ENCODE data around the gene ATOH7.

The ATOH7 gene

GRCh38 chr10:68233046-68233445 lies 1.1 kb upstream of the ATOH7 start:
- no peak overlapping the region for H3K4me3 ChIP-seq (ENCODE audit: low read depth in 1 of 2, low read length in 2 of 2)
- no peaks in the 10 kb centered on the region for H3K9me3 ChIP-seq (ENCODE audit: control insufficient read depth in 1 of 2, low read length in 2 of 2)
- no peaks in the 10 kb centered on the region for H3K4me1 ChIP-seq (ENCODE audit: control insufficient read depth in 1 of 2, insufficient read depth in 2 of 2, low read length in 2 of 2)
- H3K27me3 ChIP-seq (ENCODE audit: low read depth, low read length) = no peaks in the 10 kb centered on the region
- H3K27ac ChIP-seq (ENCODE audit: low read length) = no peak overlapping the region
- H3K36me3 ChIP-seq (ENCODE audit: control insufficient read depth in 1 of 2, insufficient read depth in 2 of 2, low read length in 2 of 2) = no peaks in the 10 kb centered on the region

GRCh38 chr10:68231106-68231816 lies 652 bp downstream of the ATOH7 start:
- Histone ChIP-seq H3K4me3 (ENCODE audit: low read depth in 1 of 2, low read length in 2 of 2) (peak overlapping the region; percentile 50 to 77), H3K4me1 (ENCODE audit: control insufficient read depth in 1 of 2, insufficient read depth in 2 of 2, low read length in 2 of 2) (no peaks in the 10 kb centered on the region), H3K9me3 (ENCODE audit: control insufficient read depth in 1 of 2, low read length in 2 of 2) (no peaks in the 10 kb centered on the region), H3K27ac (ENCODE audit: low read length) (peak overlapping the region; percentile 25), H3K36me3 (ENCODE audit: control insufficient read depth in 1 of 2, insufficient read depth in 2 of 2, low read length in 2 of 2) (no peaks in the 10 kb centered on the region), H3K27me3 (ENCODE audit: low read depth, low read length) (no peaks in the 10 kb centered on the region)

- Histone ChIP-seq H3K36me3 (ENCODE audit: control insufficient read depth in 1 of 2, insufficient read depth in 2 of 2, low read length in 2 of 2) (no peaks in the 10 kb centered on the region), H3K9me3 (ENCODE audit: control insufficient read depth in 1 of 2, low read length in 2 of 2) (no peaks in the 10 kb centered on the region), H3K4me3 (ENCODE audit: low read depth in 1 of 2, low read length in 2 of 2) (no peak overlapping the region), H3K4me1 (ENCODE audit: control insufficient read depth in 1 of 2, insufficient read depth in 2 of 2, low read length in 2 of 2) (no peaks in the 10 kb centered on the region), H3K27me3 (ENCODE audit: low read depth, low read length) (no peaks in the 10 kb centered on the region), H3K27ac (ENCODE audit: low read length) (no peak overlapping the region)
Measured at GRCh38 chr10:68230268-68230667, 1.6 kb downstream of the ATOH7 start.

DNA sequence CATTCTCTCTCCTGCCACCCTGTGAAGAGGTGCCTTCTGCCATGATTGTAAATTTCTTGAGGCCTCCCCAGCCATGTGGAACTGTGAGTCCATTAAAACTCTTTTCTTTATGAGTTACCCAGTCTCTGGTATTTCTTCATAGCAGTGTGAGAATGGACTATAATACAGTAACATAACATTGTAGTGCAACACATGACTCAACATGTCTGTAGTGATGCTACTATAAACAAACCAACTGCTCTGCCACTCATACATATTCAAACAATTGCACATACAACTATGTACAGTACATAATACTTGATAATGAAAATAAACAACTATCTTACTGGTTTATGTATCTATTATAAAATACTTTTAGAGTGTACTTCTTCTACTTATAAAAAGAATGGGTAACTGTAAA lies 7.1 kb downstream of the ATOH7 start:
- Histone ChIP-seq H3K9me3 (ENCODE audit: control insufficient read depth in 1 of 2, low read length in 2 of 2) (no peaks in the 10 kb centered on the region), H3K27ac (ENCODE audit: low read length) (no peak overlapping the region), H3K4me3 (ENCODE audit: low read depth in 1 of 2, low read length in 2 of 2) (no peak overlapping the region), H3K36me3 (ENCODE audit: control insufficient read depth in 1 of 2, insufficient read depth in 2 of 2, low read length in 2 of 2) (no peaks in the 10 kb centered on the region), H3K4me1 (ENCODE audit: control insufficient read depth in 1 of 2, insufficient read depth in 2 of 2, low read length in 2 of 2) (no peaks in the 10 kb centered on the region), H3K27me3 (ENCODE audit: low read depth, low read length) (no peaks in the 10 kb centered on the region)

DNA sequence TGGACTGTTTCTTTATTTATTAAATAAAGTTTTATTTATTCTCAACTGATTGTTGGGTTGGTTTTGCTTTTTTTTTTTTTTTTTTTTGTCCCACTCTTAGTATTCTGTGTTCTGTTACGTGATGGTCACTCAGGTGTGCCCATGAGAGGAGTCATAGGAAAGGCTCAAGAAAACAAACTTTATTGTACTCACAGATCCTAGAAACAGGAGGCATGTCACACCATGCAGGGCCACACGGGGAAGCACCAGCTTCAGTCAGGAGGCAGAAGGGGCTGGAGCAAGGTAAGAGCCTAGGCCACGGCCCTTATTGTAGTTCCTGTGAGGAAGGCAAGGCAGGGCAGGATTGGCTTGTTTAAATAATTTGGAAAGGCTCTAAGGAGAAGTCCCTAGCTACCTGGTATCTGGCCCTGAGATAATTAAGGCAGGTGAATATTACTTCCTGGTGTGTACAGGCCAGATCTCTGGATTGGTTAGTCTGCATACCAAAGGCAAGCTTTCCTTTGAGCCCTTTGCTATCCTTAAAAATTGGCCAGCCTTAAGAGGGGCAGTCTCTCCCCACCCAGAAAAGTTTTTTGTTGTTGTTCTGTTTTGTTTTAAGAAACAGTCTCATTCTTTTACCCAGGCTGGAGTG lies 8.3 kb downstream of the ATOH7 start:
- H3K4me1 ChIP-seq (ENCODE audit: control insufficient read depth in 1 of 2, insufficient read depth in 2 of 2, low read length in 2 of 2) = no peaks in the 10 kb centered on the region
- no peaks in the 10 kb centered on the region for H3K9me3 ChIP-seq (ENCODE audit: control insufficient read depth in 1 of 2, low read length in 2 of 2)
- no peak overlapping the region for H3K4me3 ChIP-seq (ENCODE audit: low read depth in 1 of 2, low read length in 2 of 2)
- H3K27ac ChIP-seq (ENCODE audit: low read length) = no peak overlapping the region
- H3K27me3 ChIP-seq (ENCODE audit: low read depth, low read length) = no peaks in the 10 kb centered on the region
- no peaks in the 10 kb centered on the region for H3K36me3 ChIP-seq (ENCODE audit: control insufficient read depth in 1 of 2, insufficient read depth in 2 of 2, low read length in 2 of 2)

- no peaks in the 10 kb centered on the region for H3K36me3 ChIP-seq (ENCODE audit: control insufficient read depth in 1 of 2, insufficient read depth in 2 of 2, low read length in 2 of 2)
- no peak overlapping the region for H3K4me3 ChIP-seq (ENCODE audit: low read depth in 1 of 2, low read length in 2 of 2)
- H3K4me1 ChIP-seq (ENCODE audit: control insufficient read depth in 1 of 2, insufficient read depth in 2 of 2, low read length in 2 of 2) = no peaks in the 10 kb centered on the region
- H3K27ac ChIP-seq (ENCODE audit: low read length) = no peak overlapping the region
- no peaks in the 10 kb centered on the region for H3K9me3 ChIP-seq (ENCODE audit: control insufficient read depth in 1 of 2, low read length in 2 of 2)
- no peaks in the 10 kb centered on the region for H3K27me3 ChIP-seq (ENCODE audit: low read depth, low read length)
Measured at GRCh38 chr10:68222391-68222790, 9.5 kb downstream of the ATOH7 start.

DNA sequence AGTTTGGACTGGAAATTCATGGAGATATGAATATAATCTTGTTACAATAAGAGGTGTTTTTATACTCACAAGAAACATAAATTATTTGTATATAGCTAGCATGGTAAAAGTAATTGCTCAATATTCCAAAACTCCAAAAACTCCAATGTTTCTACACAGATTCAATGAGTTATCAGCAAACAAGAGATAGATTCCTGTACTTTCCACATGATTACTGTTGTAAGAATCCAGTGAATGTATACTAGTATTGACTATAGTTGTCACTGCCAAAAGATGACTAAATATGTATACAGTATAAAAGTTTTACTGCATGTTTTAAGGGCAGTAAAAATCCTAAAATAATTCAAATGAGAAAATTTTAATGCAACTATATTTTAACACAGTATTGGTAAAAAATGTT lies 10.7 kb downstream of the ATOH7 start:
- no peak overlapping the region for H3K4me3 ChIP-seq (ENCODE audit: low read depth in 1 of 2, low read length in 2 of 2)
- H3K4me1 ChIP-seq (ENCODE audit: control insufficient read depth in 1 of 2, insufficient read depth in 2 of 2, low read length in 2 of 2) = no peaks in the 10 kb centered on the region
- no peak overlapping the region for H3K27ac ChIP-seq (ENCODE audit: low read length)
- no peaks in the 10 kb centered on the region for H3K36me3 ChIP-seq (ENCODE audit: control insufficient read depth in 1 of 2, insufficient read depth in 2 of 2, low read length in 2 of 2)
- no peaks in the 10 kb centered on the region for H3K9me3 ChIP-seq (ENCODE audit: control insufficient read depth in 1 of 2, low read length in 2 of 2)
- H3K27me3 ChIP-seq (ENCODE audit: low read depth, low read length) = no peaks in the 10 kb centered on the region

GRCh38 chr10:68218786-68219185 lies 13.1 kb downstream of the ATOH7 start:
- Histone ChIP-seq H3K4me1 (ENCODE audit: control insufficient read depth in 1 of 2, insufficient read depth in 2 of 2, low read length in 2 of 2) (no peaks in the 10 kb centered on the region), H3K4me3 (ENCODE audit: low read depth in 1 of 2, low read length in 2 of 2) (no peak overlapping the region), H3K9me3 (ENCODE audit: control insufficient read depth in 1 of 2, low read length in 2 of 2) (no peaks in the 10 kb centered on the region), H3K27ac (ENCODE audit: low read length) (no peak overlapping the region), H3K36me3 (ENCODE audit: control insufficient read depth in 1 of 2, insufficient read depth in 2 of 2, low read length in 2 of 2) (no peaks in the 10 kb centered on the region), H3K27me3 (ENCODE audit: low read depth, low read length) (no peaks in the 10 kb centered on the region)

GRCh38 chr10:68212721-68213352 lies 19.1 kb downstream of the ATOH7 start:
- Histone ChIP-seq H3K4me3 (ENCODE audit: low read depth in 1 of 2, low read length in 2 of 2) (no peak overlapping the region), H3K27ac (ENCODE audit: low read length) (no peak overlapping the region), H3K9me3 (ENCODE audit: control insufficient read depth in 1 of 2, low read length in 2 of 2) (no peaks in the 10 kb centered on the region), H3K36me3 (ENCODE audit: control insufficient read depth in 1 of 2, insufficient read depth in 2 of 2, low read length in 2 of 2) (no peaks in the 10 kb centered on the region), H3K27me3 (ENCODE audit: low read depth, low read length) (no peaks in the 10 kb centered on the region), H3K4me1 (ENCODE audit: control insufficient read depth in 1 of 2, insufficient read depth in 2 of 2, low read length in 2 of 2) (no peaks in the 10 kb centered on the region)

- no peak overlapping the region for H3K4me3 ChIP-seq (ENCODE audit: low read depth in 1 of 2, low read length in 2 of 2)
- H3K4me1 ChIP-seq (ENCODE audit: control insufficient read depth in 1 of 2, insufficient read depth in 2 of 2, low read length in 2 of 2) = no peaks in the 10 kb centered on the region
- H3K9me3 ChIP-seq (ENCODE audit: control insufficient read depth in 1 of 2, low read length in 2 of 2) = no peaks in the 10 kb centered on the region
- no peaks in the 10 kb centered on the region for H3K27me3 ChIP-seq (ENCODE audit: low read depth, low read length)
- H3K27ac ChIP-seq (ENCODE audit: low read length) = no peak overlapping the region
- no peaks in the 10 kb centered on the region for H3K36me3 ChIP-seq (ENCODE audit: control insufficient read depth in 1 of 2, insufficient read depth in 2 of 2, low read length in 2 of 2)
Measured at GRCh38 chr10:68211669-68212068, 20.2 kb downstream of the ATOH7 start.

DNA sequence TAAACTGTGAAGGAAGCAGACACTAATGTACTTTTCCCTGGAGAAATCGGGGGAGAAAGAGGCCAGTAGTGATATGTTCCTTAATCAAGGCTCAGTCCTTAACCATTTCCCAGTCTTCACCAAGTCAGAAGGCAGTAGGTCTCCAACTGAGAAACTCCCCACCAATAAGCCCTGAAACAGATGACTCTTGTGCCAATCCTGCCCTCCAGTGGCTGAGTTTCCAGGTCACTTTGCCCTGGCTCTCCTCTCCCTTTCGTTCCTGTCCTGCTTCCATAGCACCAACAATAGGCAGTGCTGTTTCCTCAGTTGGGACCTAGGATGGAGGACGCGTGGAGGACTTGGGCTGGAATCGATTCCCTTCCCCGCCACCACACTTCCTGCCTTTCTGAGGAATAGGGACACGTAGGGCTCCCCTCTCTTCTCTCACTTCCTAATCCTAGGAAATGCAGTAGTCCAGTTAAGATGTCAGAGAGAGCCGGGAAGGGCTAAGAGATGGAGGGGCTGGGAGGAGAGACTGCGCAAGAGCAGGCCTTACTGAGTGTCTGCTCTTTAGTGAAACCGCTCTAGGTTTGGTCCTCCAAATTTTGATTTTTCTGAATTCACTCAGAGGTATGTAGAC lies 23.4 kb downstream of the ATOH7 start:
- no peaks in the 10 kb centered on the region for H3K36me3 ChIP-seq (ENCODE audit: control insufficient read depth in 1 of 2, insufficient read depth in 2 of 2, low read length in 2 of 2)
- H3K4me1 ChIP-seq (ENCODE audit: control insufficient read depth in 1 of 2, insufficient read depth in 2 of 2, low read length in 2 of 2) = no peaks in the 10 kb centered on the region
- no peak overlapping the region for H3K27ac ChIP-seq (ENCODE audit: low read length)

More for the DNA sequence above, 23.4 kb downstream of the ATOH7 start:
- Histone ChIP-seq H3K9me3 (ENCODE audit: control insufficient read depth in 1 of 2, low read length in 2 of 2) (no peaks in the 10 kb centered on the region), H3K27me3 (ENCODE audit: low read depth, low read length) (no peaks in the 10 kb centered on the region), H3K4me3 (ENCODE audit: low read depth in 1 of 2, low read length in 2 of 2) (no peak overlapping the region)

All from muscle layer of duodenum (tissue), 2 donors.